ENCODE results near the gene IL1RL2.

DNA sequence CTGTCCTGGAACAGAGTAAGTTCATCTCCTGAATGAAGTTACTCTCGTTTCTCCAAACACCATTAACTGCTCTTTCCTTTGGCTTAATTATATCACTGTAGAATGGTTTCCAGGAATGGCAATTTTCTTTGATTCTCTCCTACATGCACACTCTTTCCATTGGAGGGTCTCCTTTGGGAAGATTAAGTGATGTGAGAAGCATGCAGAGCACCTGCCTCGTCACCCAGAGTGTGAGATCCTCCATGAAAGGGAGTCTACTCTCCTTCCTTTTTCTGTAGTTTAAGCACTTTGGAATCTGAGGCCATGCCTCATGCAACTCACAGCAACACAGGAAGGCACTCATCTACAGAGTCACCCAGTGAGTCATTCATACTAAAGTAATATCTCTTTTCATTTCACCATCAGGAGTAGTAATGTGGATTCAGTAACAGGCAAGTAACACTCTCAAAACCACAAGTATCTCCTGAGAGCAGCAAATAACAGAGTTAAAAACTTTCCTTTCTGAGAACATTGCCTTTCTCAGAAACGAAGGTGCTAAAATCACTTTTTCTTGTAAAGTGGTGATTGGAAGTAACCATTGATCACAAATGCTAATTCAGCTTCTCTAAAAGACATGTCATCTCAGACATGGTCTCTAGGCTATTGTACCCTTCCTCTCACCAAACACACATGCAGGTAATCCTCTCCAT is 71.7 kb downstream of the IL1RL2 start:
- TF ChIP-seq, protein P1, sequence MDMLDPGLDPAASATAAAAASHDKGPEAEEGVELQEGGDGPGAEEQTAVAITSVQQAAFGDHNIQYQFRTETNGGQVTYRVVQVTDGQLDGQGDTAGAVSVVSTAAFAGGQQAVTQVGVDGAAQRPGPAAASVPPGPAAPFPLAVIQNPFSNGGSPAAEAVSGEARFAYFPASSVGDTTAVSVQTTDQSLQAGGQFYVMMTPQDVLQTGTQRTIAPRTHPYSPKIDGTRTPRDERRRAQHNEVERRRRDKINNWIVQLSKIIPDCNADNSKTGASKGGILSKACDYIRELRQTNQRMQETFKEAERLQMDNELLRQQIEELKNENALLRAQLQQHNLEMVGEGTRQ (IDR thresholded peaks at IDR 0.05; ENCODE audit: low read depth, low read length): no peak
- TF ChIP-seq, protein P2, sequence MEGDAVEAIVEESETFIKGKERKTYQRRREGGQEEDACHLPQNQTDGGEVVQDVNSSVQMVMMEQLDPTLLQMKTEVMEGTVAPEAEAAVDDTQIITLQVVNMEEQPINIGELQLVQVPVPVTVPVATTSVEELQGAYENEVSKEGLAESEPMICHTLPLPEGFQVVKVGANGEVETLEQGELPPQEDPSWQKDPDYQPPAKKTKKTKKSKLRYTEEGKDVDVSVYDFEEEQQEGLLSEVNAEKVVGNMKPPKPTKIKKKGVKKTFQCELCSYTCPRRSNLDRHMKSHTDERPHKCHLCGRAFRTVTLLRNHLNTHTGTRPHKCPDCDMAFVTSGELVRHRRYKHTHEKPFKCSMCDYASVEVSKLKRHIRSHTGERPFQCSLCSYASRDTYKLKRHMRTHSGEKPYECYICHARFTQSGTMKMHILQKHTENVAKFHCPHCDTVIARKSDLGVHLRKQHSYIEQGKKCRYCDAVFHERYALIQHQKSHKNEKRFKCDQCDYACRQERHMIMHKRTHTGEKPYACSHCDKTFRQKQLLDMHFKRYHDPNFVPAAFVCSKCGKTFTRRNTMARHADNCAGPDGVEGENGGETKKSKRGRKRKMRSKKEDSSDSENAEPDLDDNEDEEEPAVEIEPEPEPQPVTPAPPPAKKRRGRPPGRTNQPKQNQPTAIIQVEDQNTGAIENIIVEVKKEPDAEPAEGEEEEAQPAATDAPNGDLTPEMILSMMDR (conservative IDR thresholded peaks at IDR 0.05; ENCODE audit: low read depth, low read length): no peak
- TF ChIP-seq POLR2A (IDR thresholded peaks at IDR 0.05; ENCODE audit: low read depth, low read length): no peak
- TF ChIP-seq RAD21 (IDR thresholded peaks at IDR 0.05; ENCODE audit: low read length): peak; percentile 12; the same call in 1 of the 2 replicates
- peak; percentile 96 for TF ChIP-seq BHLHE40 (IDR thresholded peaks at IDR 0.05; ENCODE audit: low read depth, low read length)
- peak; percentile 35; the same call in 1 of the 2 replicates for TF ChIP-seq MAFK (IDR thresholded peaks at IDR 0.05; ENCODE audit: low read depth, low read length)
- no peak for TF ChIP-seq SMC3 (IDR thresholded peaks at IDR 0.05; ENCODE audit: low read depth, low read length)
- no peak for TF ChIP-seq MAZ (IDR thresholded peaks at IDR 0.05; ENCODE audit: borderline replicate concordance, low read depth, low read length)
- peak; percentile 97 for TF ChIP-seq CEBPB (IDR thresholded peaks at IDR 0.05; ENCODE audit: low read depth, low read length)
- TF ChIP-seq MXI1 (IDR thresholded peaks at IDR 0.05; ENCODE audit: borderline replicate concordance, low read depth, low read length): no peak
- TF ChIP-seq RFX5 (IDR thresholded peaks at IDR 0.05; ENCODE audit: low read depth, low read length): no peak
- TF ChIP-seq RCOR1 (IDR thresholded peaks at IDR 0.05; ENCODE audit: insufficient replicate concordance, low read length): no peak
- TF ChIP-seq, protein P3, sequence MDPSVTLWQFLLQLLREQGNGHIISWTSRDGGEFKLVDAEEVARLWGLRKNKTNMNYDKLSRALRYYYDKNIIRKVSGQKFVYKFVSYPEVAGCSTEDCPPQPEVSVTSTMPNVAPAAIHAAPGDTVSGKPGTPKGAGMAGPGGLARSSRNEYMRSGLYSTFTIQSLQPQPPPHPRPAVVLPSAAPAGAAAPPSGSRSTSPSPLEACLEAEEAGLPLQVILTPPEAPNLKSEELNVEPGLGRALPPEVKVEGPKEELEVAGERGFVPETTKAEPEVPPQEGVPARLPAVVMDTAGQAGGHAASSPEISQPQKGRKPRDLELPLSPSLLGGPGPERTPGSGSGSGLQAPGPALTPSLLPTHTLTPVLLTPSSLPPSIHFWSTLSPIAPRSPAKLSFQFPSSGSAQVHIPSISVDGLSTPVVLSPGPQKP (IDR thresholded peaks at IDR 0.05; ENCODE audit: borderline replicate concordance, low read depth, low read length): no peak

All from IMR-90 (cell line).